ENCODE data around the gene HSP90B1. TPM values are rescaled to one million over a fixed set of nuclear protein-coding genes. Genes with fewer than 3 reads are reported as not detected.

Gene HSP90B1
- total and polyA plus RNA-seq, 9 of the 15 experiments (the other 6 are each of a cell fraction or from before 2014, with no cell fraction given), result 196 to 719 (median 557) TPM

GRCh38 chr12:103930034-103930786 lies at the start of gene HSP90B1 (continued):
- TF ChIP-seq ZBTB40 (IDR thresholded peaks at IDR 0.05) (peak; percentile 94), ZBTB40 (CRISPR knock-in tag; IDR thresholded peaks at IDR 0.05) (no peak), ZC3H11A (IDR thresholded peaks at IDR 0.05; ENCODE audit: low read depth, low read length) (no peak; the same call in 1 of the 2 replicates), NR2C2 (CRISPR knock-in tag; IDR thresholded peaks at IDR 0.05) (peak; percentile 96), NR2C2 (tag; IDR thresholded peaks at IDR 0.05) (peak; percentile 98), COPS2 (conservative IDR thresholded peaks at IDR 0.05) (no peak), ZKSCAN1 (IDR thresholded peaks at IDR 0.05; ENCODE audit: low read depth, low read length) (0 out of 2 replicates have a peak, but pooled peaks have one; percentile 16), NCOR1 (IDR thresholded peaks at IDR 0.05) (0 out of 2 replicates have a peak, but pooled peaks have one; percentile 10), NFIC (IDR thresholded peaks at IDR 0.05) (peak; percentile 29), KLF13 (tag; IDR thresholded peaks at IDR 0.05; ENCODE audit: borderline replicate concordance, low read depth) (peak; percentile 89; the same call in 1 of the 2 replicates), MAFF (IDR thresholded peaks at IDR 0.05; ENCODE audit: low read length) (no peak), TEAD4 (IDR thresholded peaks at IDR 0.05; ENCODE audit: low read length) (peak; percentile 44; the same call in 1 of the 2 replicates), TEAD4 (CRISPR knock-in tag; IDR thresholded peaks at IDR 0.05; ENCODE audit: borderline replicate concordance) (no peak), PHTF2 (CRISPR knock-in tag; IDR thresholded peaks at IDR 0.05) (no peak), ZNF274 (IDR thresholded peaks at IDR 0.05; ENCODE audit: borderline replicate concordance, low read depth, low read length) (no peak), PHF8 (IDR thresholded peaks at IDR 0.05; ENCODE audit: borderline replicate concordance, low read length) (peak; percentile 87; the same call in 1 of the 2 replicates), IRF2 (CRISPR knock-in tag; IDR thresholded peaks at IDR 0.05) (no peak), KDM2B (CRISPR knock-in tag; IDR thresholded peaks at IDR 0.05) (no peak), MECOM (CRISPR knock-in tag; IDR thresholded peaks at IDR 0.05) (no peak)

Measured in K562 (cell line).